Epithelial cell of esophagus (primary cell): ENCODE results near the gene ANKRD44.

Experiments used
- DNase-seq: peaks from one replicate; pipeline ENCODE4 v3.0.0; 2010; ENCODE audit warnings: low read depth
- H3K4me3 ChIP-seq: 2 replicates; pipeline ENCODE4 v1.5.1; 2011; ENCODE audit warnings: mild to moderate bottlenecking, low read length, control low read depth
- TF ChIP-seq, protein P1 (sequence below): IDR thresholded peaks from 2 replicates; pipeline ENCODE4 v1.5.1; 2011; ENCODE audit warnings: low read depth, mild to moderate bottlenecking, low read length, control low read depth, inconsistent platforms; ENCODE audit not compliant: insufficient read depth; ENCODE audit errors: missing control alignments

Gene ANKRD44

DNA sequence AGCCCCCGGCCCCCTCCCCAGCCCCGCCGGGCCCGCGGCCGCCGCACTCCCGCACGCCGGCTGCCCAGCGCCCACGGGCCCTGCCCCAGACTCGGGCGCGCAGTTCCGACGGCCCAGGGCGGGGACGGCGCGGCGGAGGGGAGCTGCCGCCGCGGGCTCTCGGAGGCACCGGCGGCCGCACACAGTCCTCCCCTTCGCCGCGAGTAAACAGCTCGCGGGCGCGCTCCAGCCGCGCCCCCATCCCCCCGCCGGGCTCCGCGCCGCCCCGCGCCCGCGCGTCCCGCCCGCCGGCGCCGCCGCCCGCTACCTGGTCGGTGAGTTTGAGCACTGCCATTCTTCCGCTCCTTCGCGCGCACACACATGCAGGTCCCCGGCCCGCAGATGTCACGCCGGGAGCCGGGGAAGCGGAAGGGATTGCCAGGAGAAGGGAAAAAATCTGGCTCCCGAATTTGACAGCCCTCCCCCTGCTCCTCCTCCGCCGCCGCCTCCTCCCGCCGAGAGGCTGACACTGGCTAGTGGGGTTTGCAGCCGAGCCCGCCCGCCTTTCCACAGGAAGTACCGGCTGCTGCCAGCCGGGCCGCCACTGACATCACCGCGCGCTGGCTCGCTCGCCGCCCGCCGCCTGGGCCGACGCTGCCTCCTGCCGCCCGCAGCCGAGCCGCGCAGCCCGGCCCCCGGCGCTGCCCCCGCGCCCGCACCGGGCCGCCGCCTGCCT lies at the start of gene ANKRD44:
ANKRD44 (minus strand) TSS at position 510 of the 715 bp plus-strand sequence; CDS start at position 334, 176 bp downstream.
- peak; percentile 89 for DNase-seq
- TF ChIP-seq, protein P1, sequence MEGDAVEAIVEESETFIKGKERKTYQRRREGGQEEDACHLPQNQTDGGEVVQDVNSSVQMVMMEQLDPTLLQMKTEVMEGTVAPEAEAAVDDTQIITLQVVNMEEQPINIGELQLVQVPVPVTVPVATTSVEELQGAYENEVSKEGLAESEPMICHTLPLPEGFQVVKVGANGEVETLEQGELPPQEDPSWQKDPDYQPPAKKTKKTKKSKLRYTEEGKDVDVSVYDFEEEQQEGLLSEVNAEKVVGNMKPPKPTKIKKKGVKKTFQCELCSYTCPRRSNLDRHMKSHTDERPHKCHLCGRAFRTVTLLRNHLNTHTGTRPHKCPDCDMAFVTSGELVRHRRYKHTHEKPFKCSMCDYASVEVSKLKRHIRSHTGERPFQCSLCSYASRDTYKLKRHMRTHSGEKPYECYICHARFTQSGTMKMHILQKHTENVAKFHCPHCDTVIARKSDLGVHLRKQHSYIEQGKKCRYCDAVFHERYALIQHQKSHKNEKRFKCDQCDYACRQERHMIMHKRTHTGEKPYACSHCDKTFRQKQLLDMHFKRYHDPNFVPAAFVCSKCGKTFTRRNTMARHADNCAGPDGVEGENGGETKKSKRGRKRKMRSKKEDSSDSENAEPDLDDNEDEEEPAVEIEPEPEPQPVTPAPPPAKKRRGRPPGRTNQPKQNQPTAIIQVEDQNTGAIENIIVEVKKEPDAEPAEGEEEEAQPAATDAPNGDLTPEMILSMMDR = peak; percentile 5
- H3K4me3 ChIP-seq = peak within 1 kb of the TSS; percentile 58

DNA sequence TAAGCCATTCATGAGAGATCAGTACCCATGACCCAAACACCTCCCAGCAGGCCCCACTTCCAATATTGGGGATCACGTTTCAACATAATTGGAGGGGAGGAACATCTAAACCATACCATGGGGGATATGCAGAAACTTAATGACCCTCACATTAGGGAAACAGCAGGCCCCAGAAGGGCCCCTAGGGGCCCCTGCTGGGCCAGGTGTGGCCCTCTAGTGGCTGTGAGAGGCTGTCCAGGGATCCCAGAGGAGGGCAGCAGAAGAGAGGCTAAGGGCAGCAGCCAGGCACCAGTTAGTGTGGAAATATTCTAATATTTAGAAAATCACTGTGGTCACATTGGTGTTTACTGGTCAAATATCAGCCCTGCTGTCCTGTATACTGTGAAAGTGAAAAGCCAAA lies 49.3 kb upstream of the ANKRD44 start:
- TF ChIP-seq, protein P1 = peak; percentile 4
- DNase-seq = no peak
- H3K4me3 ChIP-seq = no peak overlapping the region

DNA sequence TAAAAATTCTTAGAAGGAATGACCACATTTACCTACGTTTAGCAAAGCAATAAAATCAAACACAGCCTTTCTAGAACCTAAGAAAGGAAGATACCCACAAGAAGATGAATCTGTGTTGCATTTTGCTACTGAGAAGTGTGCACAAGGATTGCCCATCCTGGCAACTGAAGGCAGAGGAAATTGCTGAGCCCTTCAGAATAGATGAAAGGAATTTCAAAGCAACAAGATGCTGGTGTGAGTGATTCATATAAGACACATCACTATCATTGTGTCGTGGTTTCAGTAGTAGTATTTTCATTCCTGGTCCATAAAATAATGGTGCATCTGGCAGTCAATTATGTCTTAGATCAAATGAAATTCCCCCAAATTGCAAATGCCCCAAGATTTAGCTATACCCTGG lies 48.4 kb upstream of the ANKRD44 start:
- H3K4me3 ChIP-seq = no peak overlapping the region
- no peak for DNase-seq
- TF ChIP-seq, protein P1 = no peak

DNA sequence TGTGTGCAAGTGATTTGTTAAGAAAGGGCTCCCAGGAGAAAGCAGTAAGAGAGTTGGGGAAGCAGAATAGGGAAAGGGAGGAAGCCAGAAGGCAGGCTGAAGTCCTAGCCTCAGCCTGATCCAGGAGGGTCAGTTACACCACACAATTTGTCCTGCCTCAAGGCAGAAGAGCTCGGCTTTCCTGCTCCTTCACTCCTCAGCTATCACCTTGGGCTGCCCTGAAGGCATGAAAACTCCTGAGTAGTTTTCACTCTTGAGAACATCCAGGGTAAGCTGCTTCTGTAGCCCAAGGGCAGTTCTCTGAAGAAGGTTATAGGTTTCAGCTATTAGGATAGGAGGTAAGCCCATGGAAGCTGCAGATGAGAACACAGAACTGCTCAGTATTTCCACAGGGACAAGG lies 47.4 kb upstream of the ANKRD44 start:
- H3K4me3 ChIP-seq = no peak overlapping the region
- TF ChIP-seq, protein P1 = no peak
- DNase-seq = no peak

DNA sequence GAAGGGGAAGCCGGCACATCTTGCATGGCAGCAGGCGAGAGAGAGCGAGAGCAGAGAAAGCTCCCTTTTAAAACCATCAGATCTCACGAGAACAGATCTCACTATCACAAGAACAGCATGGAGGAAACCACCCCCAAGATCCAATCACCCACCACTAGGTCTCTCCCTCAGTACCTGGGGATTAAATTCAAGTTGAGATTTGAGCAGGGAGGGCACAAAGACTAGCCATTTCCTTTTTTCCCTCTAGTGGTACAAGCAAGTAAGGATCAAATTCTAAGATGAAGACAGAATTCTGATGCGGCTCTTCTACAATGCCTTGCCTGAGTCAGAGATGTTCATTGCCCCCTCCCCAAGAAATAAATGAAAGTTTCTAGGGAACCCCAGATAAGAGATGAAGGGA lies 45.6 kb upstream of the ANKRD44 start:
- TF ChIP-seq, protein P1 = peak; percentile 32
- DNase-seq = no peak

DNA sequence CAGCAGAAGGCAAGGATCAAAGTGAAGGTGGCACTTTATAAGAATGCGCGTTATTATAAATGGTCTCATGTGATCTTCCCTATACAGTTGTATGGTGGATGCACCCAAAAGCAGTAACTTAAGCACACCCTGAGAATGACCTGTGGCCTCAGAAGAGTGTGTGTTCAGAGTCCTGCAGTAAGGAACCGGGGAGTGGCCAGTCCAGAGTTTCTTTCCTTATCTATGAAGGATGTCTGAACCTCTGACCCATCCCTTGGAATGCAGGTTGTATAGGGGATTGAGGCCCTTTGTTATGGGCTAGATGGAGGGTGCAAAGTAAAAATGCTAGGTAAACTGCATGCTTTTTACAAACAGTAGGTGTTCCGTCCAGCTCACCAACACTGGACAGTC lies 43.6 kb upstream of the ANKRD44 start:
- TF ChIP-seq, protein P1 = no peak
- no peak for DNase-seq
- no peak overlapping the region for H3K4me3 ChIP-seq

More for the DNA sequence above, 45.6 kb upstream of the ANKRD44 start:
- H3K4me3 ChIP-seq = no peak overlapping the region
